ENCODE data around the gene BORCS5.

GRCh38 chr12:12336049-12336411, 20.8 kb upstream of the BORCS5 start:
- TF ChIP-seq TOX (CRISPR knock-in tag; IDR thresholded peaks at IDR 0.05; ENCODE audit: borderline replicate concordance) (no peak), TCF4 (CRISPR knock-in tag; IDR thresholded peaks at IDR 0.05; ENCODE audit: borderline replicate concordance) (no peak), ARNTL (CRISPR knock-in tag; IDR thresholded peaks at IDR 0.05; ENCODE audit: borderline replicate concordance, low read depth) (no peak), RARB (CRISPR knock-in tag; IDR thresholded peaks at IDR 0.05) (no peak), PPARA (CRISPR knock-in tag; IDR thresholded peaks at IDR 0.05; ENCODE audit: borderline replicate concordance) (no peak), TSHZ2 (CRISPR knock-in tag; IDR thresholded peaks at IDR 0.05) (no peak), CSDC2 (CRISPR knock-in tag; IDR thresholded peaks at IDR 0.05) (no peak), ISL1 (CRISPR knock-in tag; IDR thresholded peaks at IDR 0.05) (no peak), CREB5 (CRISPR knock-in tag; IDR thresholded peaks at IDR 0.05; ENCODE audit: low read depth) (no peak), ZNF565 (CRISPR knock-in tag; conservative IDR thresholded peaks at IDR 0.05; ENCODE audit: low read depth) (no peak), ZFP30 (CRISPR knock-in tag; IDR thresholded peaks at IDR 0.05) (no peak), BACH2 (CRISPR knock-in tag; IDR thresholded peaks at IDR 0.05; ENCODE audit: borderline replicate concordance) (no peak), SNAI2 (CRISPR knock-in tag; IDR thresholded peaks at IDR 0.05) (no peak)

Measured in SK-N-SH treated with all-trans-retinoic acid at 6 μM for 48 hours (cell line).